Effector memory CD8-positive, alpha-beta T cell (primary cell): Measurements from ENCODE around the gene CYP2B6.
"Not testable (repeated sequence)": the region's sequence is repeated elsewhere in the genome, so short reads cannot be mapped to it uniquely, and the experiment has no call there.

ENCODE experiments used
- ATAC-seq: fragments of 150-1000 bp; cut with Tn5 transposase; replicated peaks from 2 replicates; pipeline ENCODE4 v1.10.0; 2021; ENCODE audit warnings: mild to moderate bottlenecking, moderate library complexity
- DNase-seq, 3 experiments: peaks; one replicate each; pipeline ENCODE4 v3.0.0; 2021
- H3K27ac Mint-ChIP-seq, 2 donors: one replicate each; pipeline ENCODE4 v1.8.0; 2022; ENCODE audit warnings: mild to moderate bottlenecking in 2 of 2, mixed read lengths in 2 of 2, moderate library complexity in 2 of 2
- H3K27me3 Mint-ChIP-seq, 2 donors: one replicate each; pipeline ENCODE4 v1.8.0; 2022; ENCODE audit warnings: mixed read lengths in 2 of 2
- H3K36me3 Mint-ChIP-seq: one replicate; pipeline ENCODE4 v1.8.0; 2022; ENCODE audit warnings: mild to moderate bottlenecking, moderate library complexity, mixed read lengths; ENCODE audit not compliant: insufficient read depth
- H3K4me1 Mint-ChIP-seq, 2 donors: one replicate each; pipeline ENCODE4 v1.8.0; 2022; ENCODE audit warnings: low read depth in 2 of 2, mixed read lengths in 2 of 2
- H3K4me3 Mint-ChIP-seq, 2 donors: one replicate each; pipeline ENCODE4 v1.8.0; 2022; ENCODE audit warnings: mild to moderate bottlenecking in 2 of 2, mixed read lengths in 2 of 2, moderate library complexity in 2 of 2
- H3K9me3 Mint-ChIP-seq, 2 donors: one replicate each; pipeline ENCODE4 v1.8.0; 2022; ENCODE audit warnings: mixed read lengths in 2 of 2
- total RNA-seq, 9 experiments: gene quantifications; one replicate each; lab custom pipeline; 2026; lab: John Stamatoyannopoulos, UW

Gene CYP2B6
- 0 to 0.12 (median 0) reads per million in 9 experiments for total RNA-seq

DNA sequence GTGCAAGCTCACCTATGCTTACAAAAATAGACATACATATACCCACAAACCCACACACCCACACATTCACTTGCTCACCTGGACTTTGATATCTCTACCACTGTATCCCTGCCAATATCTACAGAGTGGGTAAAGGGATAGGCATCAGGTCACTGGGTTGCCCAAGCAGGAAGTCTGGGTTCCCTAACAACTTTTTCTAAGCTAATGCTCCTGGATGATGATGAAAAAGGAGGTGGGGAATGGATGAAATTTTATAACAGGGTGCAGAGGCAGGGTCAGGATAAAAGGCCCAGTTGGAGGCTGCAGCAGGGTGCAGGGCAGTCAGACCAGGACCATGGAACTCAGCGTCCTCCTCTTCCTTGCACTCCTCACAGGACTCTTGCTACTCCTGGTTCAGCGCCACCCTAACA is at the start of gene CYP2B6:
Gene CYP2B6 (plus strand): TSS at position 311 of the 410 bp plus-strand sequence. CDS start 24 bp downstream, at position 335.
- Mint-ChIP-seq H3K27ac (no peak within 1 kb of the TSS), H3K4me3 (no peak within 1 kb of the TSS), H3K27me3 (peaks cover 36 to 88% of the 10 kb centered on the region in 2 donors), H3K4me1 (no peaks in the 10 kb centered on the region), H3K9me3 (peaks cover 0 to 2% of the 10 kb centered on the region in 2 donors), H3K36me3 (no peaks in the 10 kb centered on the region)
- ATAC-seq (no peak), DNase-seq (no peak)

- Mint-ChIP-seq H3K36me3 (no peaks in the 10 kb centered on the region), H3K27me3 (peaks cover 31 to 44% of the 10 kb centered on the region in 2 donors), H3K4me3 (no peak overlapping the region), H3K27ac (no peak overlapping the region), H3K4me1 (no peaks in the 10 kb centered on the region), H3K9me3 (no peaks in the 10 kb centered on the region)
- ATAC-seq (no peak), DNase-seq (no peak)
These were observed 49.4 kb upstream of the CYP2B6 start for GRCh38 chr19:40941481-40942219.

DNA sequence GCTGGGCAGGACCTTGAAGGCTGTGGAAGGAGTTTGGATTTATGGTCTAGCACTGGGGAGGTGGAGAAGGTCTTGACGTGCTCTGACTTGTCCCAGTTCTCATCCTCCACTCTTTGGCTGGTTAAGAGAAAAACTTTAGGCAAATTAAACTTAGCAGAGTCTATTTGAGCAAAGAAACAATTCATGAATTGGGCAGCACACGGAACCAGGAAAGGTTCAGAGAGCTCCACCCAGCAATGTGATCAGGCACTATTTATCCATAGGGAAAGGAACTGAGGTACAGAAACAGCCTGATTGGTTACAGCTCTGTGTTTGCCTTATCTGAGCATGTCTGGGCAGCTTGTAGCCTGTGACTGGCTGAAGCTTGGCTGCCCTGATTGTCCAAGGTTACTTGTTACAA is 45.4 kb upstream of the CYP2B6 start:
- DNase-seq (no peak), ATAC-seq (no peak)

DNA sequence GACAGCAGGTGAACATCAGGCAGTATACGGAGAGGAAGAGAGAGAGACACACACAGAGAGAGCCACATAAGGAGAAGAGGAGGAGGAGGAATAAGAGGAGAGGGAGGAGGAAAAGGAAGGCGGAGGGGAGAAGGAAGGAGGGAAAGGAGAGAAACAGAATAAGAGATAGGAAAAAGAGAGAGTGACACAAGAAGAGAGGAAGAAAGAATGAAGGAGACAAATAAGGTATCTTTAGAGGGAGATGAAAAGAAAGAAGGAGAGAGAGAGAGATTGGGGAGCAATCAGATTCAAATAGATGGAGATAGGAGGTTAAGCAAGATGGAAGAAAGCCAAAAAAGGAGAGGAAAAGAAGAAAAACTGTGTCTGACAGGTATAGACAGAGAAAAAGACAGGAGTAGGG is 44.0 kb upstream of the CYP2B6 start:
- no peak overlapping the region for H3K4me3 Mint-ChIP-seq
- H3K27ac Mint-ChIP-seq: no peak overlapping the region
- no peaks in the 10 kb centered on the region for H3K4me1 Mint-ChIP-seq
- peaks cover 30 to 46% of the 10 kb centered on the region in 2 donors for H3K27me3 Mint-ChIP-seq
- ATAC-seq (no peak), DNase-seq (no peak)
- no peaks in the 10 kb centered on the region for H3K9me3 Mint-ChIP-seq
- H3K36me3 Mint-ChIP-seq: no peaks in the 10 kb centered on the region

More for the DNA sequence above, 45.4 kb upstream of the CYP2B6 start:
- H3K27me3 Mint-ChIP-seq: peaks cover 27 to 42% of the 10 kb centered on the region in 2 donors
- H3K36me3 Mint-ChIP-seq: no peaks in the 10 kb centered on the region
- no peaks in the 10 kb centered on the region for H3K4me1 Mint-ChIP-seq
- no peak overlapping the region for H3K27ac Mint-ChIP-seq
- no peak overlapping the region for H3K4me3 Mint-ChIP-seq
- H3K9me3 Mint-ChIP-seq: no peaks in the 10 kb centered on the region

DNA sequence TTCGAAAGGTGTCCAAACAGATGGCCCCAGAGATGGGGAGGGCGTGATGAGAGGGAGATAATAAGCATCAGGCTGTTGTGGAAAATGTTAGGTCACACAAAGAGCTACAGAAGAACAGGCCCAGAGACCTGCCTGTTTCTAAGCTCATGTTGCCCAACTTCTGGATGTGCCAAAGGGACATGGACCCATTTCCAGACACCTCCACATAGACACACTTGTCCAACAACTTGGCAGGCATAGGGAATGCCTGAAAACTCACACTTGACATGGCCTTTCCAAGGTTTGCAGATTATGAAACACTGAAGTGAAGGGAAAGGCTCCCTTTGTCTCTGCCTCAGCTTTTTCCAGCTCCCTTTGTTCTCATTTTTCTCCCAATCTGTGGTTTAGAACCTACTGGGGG is 43.5 kb upstream of the CYP2B6 start:
- no peaks in the 10 kb centered on the region for H3K4me1 Mint-ChIP-seq
- peaks cover 30 to 51% of the 10 kb centered on the region in 2 donors for H3K27me3 Mint-ChIP-seq
- no peaks in the 10 kb centered on the region for H3K36me3 Mint-ChIP-seq
- ATAC-seq: no peak
- H3K27ac Mint-ChIP-seq: no peak overlapping the region
- DNase-seq: no peak
- no peak overlapping the region for H3K4me3 Mint-ChIP-seq
- peaks cover under 1 to 4% of the 10 kb centered on the region in 2 donors for H3K9me3 Mint-ChIP-seq

GRCh38 chr19:40948580-40949299 is 42.3 kb upstream of the CYP2B6 start:
- peaks cover 30 to 52% of the 10 kb centered on the region in 2 donors for H3K27me3 Mint-ChIP-seq

GRCh38 chr19:40954573-40954972 is 36.5 kb upstream of the CYP2B6 start:
- H3K27ac Mint-ChIP-seq: no peak overlapping the region

More at GRCh38 chr19:40948580-40949299, 42.3 kb upstream of the CYP2B6 start:
- no peak for ATAC-seq
- peaks cover 3 to 15% of the 10 kb centered on the region in 2 donors for H3K9me3 Mint-ChIP-seq
- no peaks in the 10 kb centered on the region for H3K36me3 Mint-ChIP-seq
- no peak for DNase-seq
- no peak overlapping the region for H3K27ac Mint-ChIP-seq
- no peak overlapping the region for H3K4me3 Mint-ChIP-seq
- H3K4me1 Mint-ChIP-seq: no peaks in the 10 kb centered on the region

DNA sequence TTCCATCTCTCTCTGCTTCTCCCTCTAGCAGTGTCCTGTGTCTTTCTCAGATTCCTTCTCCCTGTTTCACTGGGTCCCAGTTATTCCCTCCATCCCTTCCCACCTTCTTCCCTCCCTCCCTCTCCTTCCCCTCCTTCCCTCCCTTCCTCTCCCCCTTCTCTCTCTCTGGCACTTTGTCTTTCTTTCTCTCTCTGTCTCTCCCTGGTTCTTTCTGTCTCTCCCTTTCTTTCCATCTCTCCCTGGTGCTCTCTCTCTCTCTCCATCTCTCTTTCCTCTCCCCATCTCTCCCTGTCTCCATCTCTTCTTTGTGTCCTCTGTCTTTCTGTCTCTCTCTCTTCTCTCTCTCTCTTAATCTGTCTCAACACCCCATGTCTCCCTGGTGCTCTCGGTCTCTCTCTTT is 31.7 kb upstream of the CYP2B6 start:
- Mint-ChIP-seq H3K27ac (no peak overlapping the region), H3K4me3 (no peak overlapping the region), H3K4me1 (peaks cover 0 to 16% of the 10 kb centered on the region in 2 donors), H3K9me3 (peaks cover 0 to 5% of the 10 kb centered on the region in 2 donors), H3K36me3 (peaks cover 2% of the 10 kb centered on the region), H3K27me3 (peaks cover 20 to 25% of the 10 kb centered on the region in 2 donors)
- DNase-seq: no peak
- no peak for ATAC-seq

More at GRCh38 chr19:40954573-40954972, 36.5 kb upstream of the CYP2B6 start:
- no peaks in the 10 kb centered on the region for H3K36me3 Mint-ChIP-seq
- DNase-seq (no peak), ATAC-seq (no peak)
- H3K27me3 Mint-ChIP-seq: peaks cover 14 to 20% of the 10 kb centered on the region in 2 donors
- no peak overlapping the region for H3K4me3 Mint-ChIP-seq
- no peaks in the 10 kb centered on the region for H3K4me1 Mint-ChIP-seq
- peaks cover 10 to 15% of the 10 kb centered on the region in 2 donors for H3K9me3 Mint-ChIP-seq

- DNase-seq (no peak), ATAC-seq (no peak)
- H3K36me3 Mint-ChIP-seq: peaks cover 3% of the 10 kb centered on the region
- H3K27me3 Mint-ChIP-seq: peaks cover 20 to 25% of the 10 kb centered on the region in 2 donors
- peaks cover 0 to 16% of the 10 kb centered on the region in 2 donors for H3K4me1 Mint-ChIP-seq
- no peak overlapping the region for H3K27ac Mint-ChIP-seq
- H3K4me3 Mint-ChIP-seq: no peak overlapping the region
- no peaks in the 10 kb centered on the region for H3K9me3 Mint-ChIP-seq
These were observed 30.9 kb upstream of the CYP2B6 start for GRCh38 chr19:40960062-40960685.

GRCh38 chr19:40960780-40961179 is 30.3 kb upstream of the CYP2B6 start:
- H3K36me3 Mint-ChIP-seq: peaks cover 3% of the 10 kb centered on the region
- DNase-seq (no peak), ATAC-seq (no peak)
- peaks cover 20 to 25% of the 10 kb centered on the region in 2 donors for H3K27me3 Mint-ChIP-seq
- H3K4me1 Mint-ChIP-seq: peaks cover 0 to 16% of the 10 kb centered on the region in 2 donors
- no peak overlapping the region for H3K27ac Mint-ChIP-seq
- no peak overlapping the region for H3K4me3 Mint-ChIP-seq
- no peaks in the 10 kb centered on the region for H3K9me3 Mint-ChIP-seq

DNA sequence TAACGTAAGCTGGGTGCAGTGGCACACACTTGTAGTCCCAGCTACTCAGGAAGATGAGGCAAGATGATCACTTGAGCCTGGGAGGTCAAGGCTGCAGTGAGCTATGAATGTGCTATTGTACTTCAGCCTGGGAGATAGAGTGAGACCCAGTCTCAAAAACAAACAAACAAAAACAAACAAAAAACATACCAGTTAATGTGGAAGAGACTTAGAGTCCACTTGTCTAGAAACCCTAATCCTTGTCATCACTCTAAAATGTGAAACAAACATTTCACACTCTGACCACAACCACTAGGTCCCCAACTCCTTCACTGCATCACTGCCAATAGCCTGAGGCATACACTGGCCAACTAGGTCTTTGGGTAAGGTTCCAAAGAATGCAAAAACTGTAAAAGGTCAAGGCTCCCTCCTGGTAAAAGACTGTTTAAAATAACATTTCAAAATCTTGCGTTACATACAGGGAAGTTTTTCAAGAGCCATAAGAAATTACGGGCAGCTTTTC is 28.6 kb upstream of the CYP2B6 start:
- no peak overlapping the region for H3K4me3 Mint-ChIP-seq
- H3K36me3 Mint-ChIP-seq: peaks cover 3% of the 10 kb centered on the region
- H3K27ac Mint-ChIP-seq: no peak overlapping the region
- no peaks in the 10 kb centered on the region for H3K9me3 Mint-ChIP-seq
- ATAC-seq (no peak), DNase-seq (no peak)
- H3K27me3 Mint-ChIP-seq: peaks cover 20 to 25% of the 10 kb centered on the region in 2 donors
- peaks cover 0 to 17% of the 10 kb centered on the region in 2 donors for H3K4me1 Mint-ChIP-seq

- not testable (repeated sequence) for H3K36me3 Mint-ChIP-seq, DNase-seq, H3K4me3 Mint-ChIP-seq, H3K9me3 Mint-ChIP-seq, ATAC-seq, H3K27ac Mint-ChIP-seq
- peaks cover 6 to 28% of the 10 kb centered on the region in 2 donors for H3K4me1 Mint-ChIP-seq
- H3K27me3 Mint-ChIP-seq: peaks cover 20 to 25% of the 10 kb centered on the region in 2 donors
These were observed 26.7 kb upstream of the CYP2B6 start for GRCh38 chr19:40964361-40964760.

DNA sequence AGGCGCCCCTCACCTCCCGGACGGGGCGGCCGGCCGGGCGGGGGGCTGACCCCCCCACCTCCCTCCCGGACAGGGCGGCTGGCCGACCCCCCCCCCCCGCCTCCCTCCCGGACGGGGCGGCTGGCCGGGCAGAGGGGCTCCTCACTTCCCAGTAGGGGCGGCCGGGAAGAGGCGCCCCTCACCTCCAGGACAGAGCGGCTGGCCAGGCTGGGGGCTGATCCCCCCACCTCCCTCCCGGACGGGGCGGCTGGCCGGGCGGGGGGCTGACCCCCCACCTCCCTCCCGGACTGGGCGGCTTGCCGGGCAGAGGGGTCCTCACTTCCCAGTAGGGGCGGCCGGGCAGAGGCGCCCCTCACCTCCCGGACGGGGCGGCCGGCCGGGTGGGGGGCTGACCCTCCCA is 25.7 kb upstream of the CYP2B6 start:
- not testable (repeated sequence) for ATAC-seq

More for the DNA sequence above, 25.7 kb upstream of the CYP2B6 start:
- H3K9me3 Mint-ChIP-seq, DNase-seq, H3K4me3 Mint-ChIP-seq, H3K27ac Mint-ChIP-seq, H3K36me3 Mint-ChIP-seq: not testable (repeated sequence)
- peaks cover 15 to 38% of the 10 kb centered on the region in 2 donors for H3K4me1 Mint-ChIP-seq
- H3K27me3 Mint-ChIP-seq: peaks cover 20 to 25% of the 10 kb centered on the region in 2 donors
